Endothelial cell (in vitro differentiated cells): ENCODE results near the gene RIPOR1. TPM values are rescaled to one million over a fixed set of nuclear protein-coding genes. Genes with fewer than 3 reads are reported as not detected.

Experiments
- DNase-seq: peaks from one replicate; pipeline ENCODE4 v3.0.0; 2021; ENCODE audit warnings: low spot score
- H3K27ac Mint-ChIP-seq: one replicate; pipeline ENCODE4 v1.8.0; 2021; ENCODE audit warnings: mixed read lengths, inconsistent platforms; ENCODE audit not compliant: unreplicated experiment
- H3K27me3 Mint-ChIP-seq: one replicate; pipeline ENCODE4 v1.8.0; 2021; ENCODE audit warnings: mild to moderate bottlenecking, moderate library complexity, mixed read lengths, inconsistent platforms; ENCODE audit not compliant: unreplicated experiment
- H3K36me3 Mint-ChIP-seq: one replicate; pipeline ENCODE4 v1.8.0; 2021; ENCODE audit warnings: mild to moderate bottlenecking, low read depth, mixed read lengths, inconsistent platforms; ENCODE audit not compliant: unreplicated experiment
- H3K4me1 Mint-ChIP-seq: one replicate; pipeline ENCODE4 v1.8.0; 2021; ENCODE audit warnings: mild to moderate bottlenecking, mixed read lengths, inconsistent platforms; ENCODE audit not compliant: unreplicated experiment
- H3K4me3 Mint-ChIP-seq: one replicate; pipeline ENCODE4 v1.8.0; 2021; ENCODE audit warnings: mild to moderate bottlenecking, mixed read lengths, inconsistent platforms; ENCODE audit not compliant: unreplicated experiment
- H3K9me3 Mint-ChIP-seq: one replicate; pipeline ENCODE4 v1.8.0; 2021; ENCODE audit warnings: mixed read lengths, inconsistent platforms; ENCODE audit not compliant: unreplicated experiment
- total RNA-seq: library from RNA; stranded (reverse); fragmentation: NEBNext Ultra II Directional; extraction: Animal tissue kit (Norgen Biotek cat#: 25700); gene quantifications from one replicate; pipeline ENCODE4 v1.2.1, GENCODE V29; 2021; ENCODE audit not compliant: unreplicated experiment
- TF ChIP-seq, protein P1 (sequence below): fragments of 200-600 bp; sonication (generic); IDR thresholded peaks from one replicate; pipeline ENCODE4 v1.5.0; 2021; ENCODE audit warnings: antibody characterized with exemption; ENCODE audit not compliant: unreplicated experiment

The RIPOR1 gene
- total RNA-seq, 1 donor from 2014 or later = 184 TPM

GRCh38 chr16:67562526-67562917 lies 33.9 kb downstream of the RIPOR1 start, which contains the start of gene CTCF:
CTCF (plus strand) TSS chr16:67562526; CDS start chr16:67610833, 48,307 bp downstream.
- TF ChIP-seq, protein P1, sequence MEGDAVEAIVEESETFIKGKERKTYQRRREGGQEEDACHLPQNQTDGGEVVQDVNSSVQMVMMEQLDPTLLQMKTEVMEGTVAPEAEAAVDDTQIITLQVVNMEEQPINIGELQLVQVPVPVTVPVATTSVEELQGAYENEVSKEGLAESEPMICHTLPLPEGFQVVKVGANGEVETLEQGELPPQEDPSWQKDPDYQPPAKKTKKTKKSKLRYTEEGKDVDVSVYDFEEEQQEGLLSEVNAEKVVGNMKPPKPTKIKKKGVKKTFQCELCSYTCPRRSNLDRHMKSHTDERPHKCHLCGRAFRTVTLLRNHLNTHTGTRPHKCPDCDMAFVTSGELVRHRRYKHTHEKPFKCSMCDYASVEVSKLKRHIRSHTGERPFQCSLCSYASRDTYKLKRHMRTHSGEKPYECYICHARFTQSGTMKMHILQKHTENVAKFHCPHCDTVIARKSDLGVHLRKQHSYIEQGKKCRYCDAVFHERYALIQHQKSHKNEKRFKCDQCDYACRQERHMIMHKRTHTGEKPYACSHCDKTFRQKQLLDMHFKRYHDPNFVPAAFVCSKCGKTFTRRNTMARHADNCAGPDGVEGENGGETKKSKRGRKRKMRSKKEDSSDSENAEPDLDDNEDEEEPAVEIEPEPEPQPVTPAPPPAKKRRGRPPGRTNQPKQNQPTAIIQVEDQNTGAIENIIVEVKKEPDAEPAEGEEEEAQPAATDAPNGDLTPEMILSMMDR = peak; percentile 57
- H3K27me3 Mint-ChIP-seq = peaks cover 4% of the 10 kb centered on the region
- peaks cover 19% of the 10 kb centered on the region for H3K4me1 Mint-ChIP-seq
- peak within 1 kb of the TSS; percentile 77 for H3K27ac Mint-ChIP-seq
- H3K4me3 Mint-ChIP-seq = peak within 1 kb of the TSS; percentile 87
- no peaks in the 10 kb centered on the region for H3K9me3 Mint-ChIP-seq
- peaks cover 7% of the 10 kb centered on the region for H3K36me3 Mint-ChIP-seq
- peak; percentile 82 for DNase-seq

DNA sequence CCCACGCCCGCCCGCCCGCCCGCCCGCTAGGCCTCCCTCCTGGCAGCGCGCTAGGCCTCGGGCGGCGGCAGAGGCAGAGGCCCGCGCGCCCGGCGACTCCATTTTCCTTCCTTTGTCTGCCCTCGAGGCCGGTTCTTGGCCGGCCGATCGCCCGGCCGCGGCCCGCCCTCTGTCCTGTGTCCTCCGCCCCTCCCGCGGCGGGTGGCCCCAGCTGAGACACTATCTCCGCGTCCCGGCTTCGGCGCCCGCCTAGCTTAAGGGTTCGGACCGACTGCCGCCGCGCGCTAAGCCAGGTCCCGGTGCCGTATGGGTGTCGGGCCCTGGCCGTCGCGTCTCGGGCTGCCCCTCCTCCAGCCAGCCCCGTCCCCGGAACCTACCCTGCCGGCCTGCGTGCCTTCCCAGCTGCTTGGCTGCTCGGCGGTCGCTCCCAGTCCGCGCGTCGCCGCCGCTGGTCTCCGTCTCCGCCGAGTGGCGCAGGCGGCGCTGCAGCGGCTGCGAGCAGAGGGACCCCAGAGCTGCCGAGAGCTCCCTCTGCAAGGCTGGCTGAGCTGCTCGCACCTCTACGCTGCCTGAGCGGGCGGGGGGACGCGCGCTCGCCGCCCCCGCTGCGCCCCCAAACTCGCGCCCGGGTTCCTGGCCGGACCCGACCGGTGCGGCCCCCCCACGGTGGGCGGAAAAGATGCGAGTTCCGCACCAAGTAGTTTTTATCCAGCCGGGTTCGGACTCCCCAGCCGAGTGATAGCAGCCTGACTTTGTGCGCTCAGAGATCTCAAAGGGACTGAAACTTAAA lies 34.5 kb downstream of the RIPOR1 start:
- DNase-seq = peak; percentile 73
- H3K9me3 Mint-ChIP-seq = no peaks in the 10 kb centered on the region
- TF ChIP-seq, protein P1 = peak; percentile 28
- peak overlapping the region; percentile 95 for H3K4me3 Mint-ChIP-seq
- peaks cover 4% of the 10 kb centered on the region for H3K27me3 Mint-ChIP-seq
- H3K4me1 Mint-ChIP-seq = peaks cover 19% of the 10 kb centered on the region
- peak overlapping the region; percentile 88 for H3K27ac Mint-ChIP-seq
- peaks cover 7% of the 10 kb centered on the region for H3K36me3 Mint-ChIP-seq

- TF ChIP-seq, protein P1 = no peak
- Mint-ChIP-seq H3K4me3 (peak overlapping the region; percentile 95), H3K9me3 (no peaks in the 10 kb centered on the region), H3K27me3 (peaks cover 4% of the 10 kb centered on the region), H3K4me1 (peaks cover 19% of the 10 kb centered on the region), H3K36me3 (peaks cover 7% of the 10 kb centered on the region), H3K27ac (peak overlapping the region; percentile 88)
- no peak for DNase-seq
Observed at GRCh38 chr16:67563708-67564468, 35.3 kb downstream of the RIPOR1 start.

- H3K4me1 Mint-ChIP-seq = peaks cover 19% of the 10 kb centered on the region
- DNase-seq = no peak
- H3K27ac Mint-ChIP-seq = no peak overlapping the region
- H3K36me3 Mint-ChIP-seq = peaks cover 7% of the 10 kb centered on the region
- no peaks in the 10 kb centered on the region for H3K9me3 Mint-ChIP-seq
- peaks cover 2% of the 10 kb centered on the region for H3K27me3 Mint-ChIP-seq
- no peak overlapping the region for H3K4me3 Mint-ChIP-seq
- TF ChIP-seq, protein P1 = no peak
Observed at GRCh38 chr16:67565470-67566100, 37.0 kb downstream of the RIPOR1 start.
